ENCODE measurements around the gene SLIT3.

SLIT3 gene

GRCh38 chr5:169299191-169299662, 1.7 kb downstream of the SLIT3 start:
- DNase-seq (ENCODE audit: low read depth in 3 of 3): no peak

GRCh38 chr5:169298193-169298592, 2.7 kb downstream of the SLIT3 start:
- no peak for DNase-seq (ENCODE audit: low read depth in 3 of 3)

- no peak for DNase-seq (ENCODE audit: low read depth in 3 of 3)
Observed at GRCh38 chr5:169296419-169297143, 4.4 kb downstream of the SLIT3 start.

GRCh38 chr5:169295306-169295705, 5.6 kb downstream of the SLIT3 start:
- no peak for DNase-seq (ENCODE audit: low read depth in 3 of 3)

GRCh38 chr5:169294621-169295020, 6.3 kb downstream of the SLIT3 start:
- no peak for DNase-seq (ENCODE audit: low read depth in 3 of 3)

- DNase-seq (ENCODE audit: low read depth in 3 of 3): no peak
Observed at GRCh38 chr5:169291877-169292276, 9.1 kb downstream of the SLIT3 start.

- no peak for DNase-seq (ENCODE audit: low read depth in 3 of 3)
Observed at GRCh38 chr5:169290895-169291294, 10.0 kb downstream of the SLIT3 start.

- no peak for DNase-seq (ENCODE audit: low read depth in 3 of 3)
Observed at GRCh38 chr5:169289520-169289919, 11.4 kb downstream of the SLIT3 start.

GRCh38 chr5:169288066-169288930, 12.6 kb downstream of the SLIT3 start:
- no peak for DNase-seq (ENCODE audit: low read depth in 3 of 3)

- DNase-seq (ENCODE audit: low read depth in 3 of 3): no peak
Observed at GRCh38 chr5:169287529-169287928, 13.4 kb downstream of the SLIT3 start.

GRCh38 chr5:169286572-169287300, 14.2 kb downstream of the SLIT3 start:
- no peak for DNase-seq (ENCODE audit: low read depth in 3 of 3)

GRCh38 chr5:169283887-169284286, 17.1 kb downstream of the SLIT3 start:
- no peak for DNase-seq (ENCODE audit: low read depth in 3 of 3)

GRCh38 chr5:169281625-169282024, 19.3 kb downstream of the SLIT3 start:
- DNase-seq (ENCODE audit: low read depth in 3 of 3): no peak

GRCh38 chr5:169280696-169281095, 20.2 kb downstream of the SLIT3 start:
- DNase-seq (ENCODE audit: low read depth in 3 of 3): no peak

- DNase-seq (ENCODE audit: low read depth in 3 of 3): no peak
Observed at GRCh38 chr5:169280286-169280685, 20.7 kb downstream of the SLIT3 start.

GRCh38 chr5:169279125-169279524, 21.8 kb downstream of the SLIT3 start:
- DNase-seq (ENCODE audit: low read depth in 3 of 3): no peak

GRCh38 chr5:169273881-169274280, 27.1 kb downstream of the SLIT3 start:
- DNase-seq (ENCODE audit: low read depth in 3 of 3): no peak

- DNase-seq (ENCODE audit: low read depth in 3 of 3): no peak
Observed at GRCh38 chr5:169273451-169273850, 27.5 kb downstream of the SLIT3 start.

- no peak for DNase-seq (ENCODE audit: low read depth in 3 of 3)
Observed at GRCh38 chr5:169272731-169273427, 28.1 kb downstream of the SLIT3 start.

- no peak for DNase-seq (ENCODE audit: low read depth in 3 of 3)
Observed at GRCh38 chr5:169272111-169272510, 28.8 kb downstream of the SLIT3 start.

- DNase-seq (ENCODE audit: low read depth in 3 of 3): no peak
Observed at GRCh38 chr5:169270827-169271226, 30.1 kb downstream of the SLIT3 start.

- no peak for DNase-seq (ENCODE audit: low read depth in 3 of 3)
Observed at GRCh38 chr5:169268019-169268418, 32.9 kb downstream of the SLIT3 start.
